GM13977 (cell line): ENCODE results near the gene MAT1A.
"Not testable (repeated sequence)": the region's sequence is repeated elsewhere in the genome, so short reads cannot be mapped to it uniquely, and the experiment has no call there.

Experiments used
- DNase-seq: peaks from one replicate; pipeline ENCODE4 v3.0.0; 2012; ENCODE audit warnings: low spot score
- in situ Hi-C: fragments of 300-500 bp; cut with MboI; formaldehyde crosslinking; loops from one replicate; pipeline ENCODE4 v1.12.0; 2022; ENCODE audit warnings: low sequenced_read_pairs, low pct_unique_long_range_greater_than_20kb, mixed read lengths, inconsistent platforms; ENCODE audit not compliant: unreplicated experiment
- TF ChIP-seq, protein P1 (sequence below): IDR thresholded peaks from 2 replicates; pipeline ENCODE4 v1.5.1; 2012; ENCODE audit warnings: mild to moderate bottlenecking, control low read depth; ENCODE audit not compliant: insufficient read depth; ENCODE audit errors: extremely low read depth, missing control alignments

Gene MAT1A

DNA sequence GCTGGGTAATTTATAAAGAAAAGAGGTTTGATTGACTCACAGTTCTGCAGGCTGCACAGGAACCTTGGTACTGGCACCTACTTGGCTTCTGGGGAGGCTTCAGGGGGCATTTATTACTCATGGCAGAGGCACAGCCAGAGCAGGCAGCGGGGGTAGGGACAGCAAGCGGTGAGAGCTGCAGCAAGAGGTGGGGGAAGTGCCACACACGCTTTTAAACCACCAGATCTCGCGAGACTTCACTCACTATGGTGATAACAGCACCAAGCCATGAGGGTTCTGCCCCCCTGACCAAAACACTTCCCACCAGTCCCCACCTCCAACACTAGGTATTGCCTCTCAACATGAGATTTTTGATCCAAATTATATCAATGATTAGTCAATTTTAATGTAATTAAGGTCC is 24.1 kb upstream of the MAT1A start:
- no peak for DNase-seq
- in situ Hi-C loops = no loop called here
- TF ChIP-seq, protein P1, sequence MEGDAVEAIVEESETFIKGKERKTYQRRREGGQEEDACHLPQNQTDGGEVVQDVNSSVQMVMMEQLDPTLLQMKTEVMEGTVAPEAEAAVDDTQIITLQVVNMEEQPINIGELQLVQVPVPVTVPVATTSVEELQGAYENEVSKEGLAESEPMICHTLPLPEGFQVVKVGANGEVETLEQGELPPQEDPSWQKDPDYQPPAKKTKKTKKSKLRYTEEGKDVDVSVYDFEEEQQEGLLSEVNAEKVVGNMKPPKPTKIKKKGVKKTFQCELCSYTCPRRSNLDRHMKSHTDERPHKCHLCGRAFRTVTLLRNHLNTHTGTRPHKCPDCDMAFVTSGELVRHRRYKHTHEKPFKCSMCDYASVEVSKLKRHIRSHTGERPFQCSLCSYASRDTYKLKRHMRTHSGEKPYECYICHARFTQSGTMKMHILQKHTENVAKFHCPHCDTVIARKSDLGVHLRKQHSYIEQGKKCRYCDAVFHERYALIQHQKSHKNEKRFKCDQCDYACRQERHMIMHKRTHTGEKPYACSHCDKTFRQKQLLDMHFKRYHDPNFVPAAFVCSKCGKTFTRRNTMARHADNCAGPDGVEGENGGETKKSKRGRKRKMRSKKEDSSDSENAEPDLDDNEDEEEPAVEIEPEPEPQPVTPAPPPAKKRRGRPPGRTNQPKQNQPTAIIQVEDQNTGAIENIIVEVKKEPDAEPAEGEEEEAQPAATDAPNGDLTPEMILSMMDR = no peak

DNA sequence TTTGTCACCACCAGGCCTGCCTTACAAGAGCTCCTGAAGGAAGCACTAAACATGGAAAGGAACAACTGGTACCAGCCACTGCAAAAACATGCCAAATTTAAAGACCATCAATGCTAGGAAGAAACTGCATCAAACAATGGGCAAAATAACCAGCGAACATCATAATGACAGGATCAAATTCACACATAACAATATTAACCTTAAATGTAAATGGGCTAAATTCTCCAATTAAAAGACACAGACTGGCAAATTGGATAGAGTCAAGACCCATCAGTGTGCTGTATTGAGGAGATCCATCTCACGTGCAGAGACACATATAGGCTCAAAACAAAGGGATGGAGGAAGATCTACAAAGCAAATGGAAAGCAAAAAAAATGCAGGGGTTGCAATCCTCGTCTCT is 16.5 kb upstream of the MAT1A start:
- in situ Hi-C loops, DNase-seq: not testable (repeated sequence)

DNA sequence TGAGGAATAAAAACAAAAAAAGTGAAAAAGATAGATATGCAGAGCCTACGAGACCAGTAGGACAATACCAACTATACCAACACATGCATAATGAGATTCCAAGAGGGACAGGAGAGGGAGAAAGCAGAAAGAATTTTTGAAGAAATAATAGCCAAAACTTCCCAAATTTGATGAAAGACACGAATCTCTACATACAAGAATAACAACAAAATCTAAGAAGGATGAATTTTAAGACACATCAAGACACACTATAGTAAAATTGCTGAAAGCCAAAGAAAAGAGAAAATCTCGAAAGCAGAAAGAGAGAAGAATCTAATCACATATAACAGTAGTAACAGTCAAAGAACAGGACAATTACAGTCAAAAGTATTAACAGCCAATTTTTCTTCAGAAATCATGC is 7.5 kb upstream of the MAT1A start:
- TF ChIP-seq, protein P1 = no peak
- DNase-seq = no peak
- in situ Hi-C loops = no loop called here

DNA sequence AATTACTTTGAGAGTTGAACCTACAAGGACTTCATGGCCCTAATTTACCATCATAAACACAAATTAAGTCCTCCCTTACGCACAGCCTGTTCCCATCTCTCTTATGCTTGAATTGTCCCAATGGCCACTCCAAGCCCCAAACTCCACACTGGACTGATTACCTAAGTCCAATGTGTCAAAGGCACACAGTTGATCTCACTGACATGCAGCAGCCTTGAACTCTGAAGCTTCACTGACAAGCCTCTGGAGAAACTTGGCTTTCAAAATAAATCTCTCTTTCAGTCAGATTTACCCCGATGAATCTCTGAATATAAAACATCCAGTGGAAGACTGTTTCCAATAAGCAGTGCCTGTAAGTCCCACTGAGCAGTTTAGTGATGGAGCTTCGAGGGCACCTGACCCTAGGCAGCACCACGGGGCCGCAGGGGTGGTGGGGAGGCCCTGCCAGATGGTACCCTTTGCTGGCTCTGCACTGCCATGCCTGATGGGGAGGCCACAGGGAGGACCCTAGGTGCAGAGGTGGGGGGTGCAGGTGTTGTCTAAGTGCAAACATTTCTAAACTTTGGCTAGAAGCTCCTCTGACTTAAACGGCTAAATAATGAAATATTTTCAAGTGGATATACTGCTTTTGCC is 3.3 kb upstream of the MAT1A start:
- DNase-seq = no peak
- TF ChIP-seq, protein P1 = no peak
- in situ Hi-C loops = no loop called here

DNA sequence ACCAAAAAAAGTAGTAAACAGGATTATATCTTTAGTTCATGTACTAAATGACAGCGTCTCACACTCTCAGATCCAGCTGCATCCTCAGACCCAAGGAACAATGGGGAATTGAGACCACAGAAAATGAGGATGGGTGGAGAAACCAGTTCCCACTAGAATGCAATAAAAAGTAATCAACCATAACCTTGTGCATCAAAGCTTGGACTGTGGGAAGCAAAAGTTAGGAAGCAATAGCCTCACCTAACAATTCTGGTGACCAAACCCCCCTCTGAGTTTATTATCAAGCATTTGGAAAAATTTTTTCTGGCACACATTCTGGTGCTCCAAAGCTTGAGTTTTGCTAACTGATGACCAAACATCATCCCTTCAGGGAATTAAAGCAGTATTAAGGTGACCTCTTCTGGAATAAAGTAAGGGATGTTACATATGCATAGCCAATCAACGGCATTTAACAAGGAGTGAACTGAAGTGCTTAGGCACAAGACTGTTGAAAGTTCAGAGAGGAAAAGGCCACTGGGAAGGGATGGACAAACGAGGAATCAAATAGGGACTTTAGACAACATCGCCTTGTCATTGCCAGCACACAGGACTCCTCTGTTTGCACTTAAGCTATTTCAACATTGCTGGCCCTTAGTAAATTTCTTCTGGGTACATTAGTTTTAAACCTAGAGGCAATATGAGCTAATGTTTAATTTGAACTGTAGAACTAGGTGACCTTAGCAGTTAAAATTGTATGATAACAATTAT is 1.2 kb upstream of the MAT1A start:
- in situ Hi-C loops = no loop called here
- DNase-seq = no peak

DNA sequence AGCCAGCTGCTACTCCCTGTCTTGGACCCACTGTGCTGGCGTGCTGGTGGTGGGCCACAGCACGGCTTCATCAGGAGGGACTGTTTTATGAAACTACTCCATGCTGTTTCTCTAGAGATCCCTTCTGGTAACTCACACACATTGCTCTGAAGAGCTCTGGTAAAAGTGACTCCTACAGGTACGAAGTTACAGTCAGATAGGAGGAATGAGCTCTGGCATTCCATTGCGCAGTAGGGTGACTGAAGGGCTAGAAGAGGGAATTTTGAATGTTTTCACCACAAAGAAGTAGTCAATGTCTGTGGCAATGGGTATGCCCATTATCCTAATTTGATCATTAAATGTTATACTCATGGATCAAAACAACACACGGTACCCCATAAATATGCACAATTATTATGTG is 609 bp downstream of the MAT1A start:
- in situ Hi-C loops = no loop called here
- TF ChIP-seq, protein P1 = no peak
- DNase-seq = no peak

More for the DNA sequence above, 1.2 kb upstream of the MAT1A start:
- TF ChIP-seq, protein P1 = no peak

DNA sequence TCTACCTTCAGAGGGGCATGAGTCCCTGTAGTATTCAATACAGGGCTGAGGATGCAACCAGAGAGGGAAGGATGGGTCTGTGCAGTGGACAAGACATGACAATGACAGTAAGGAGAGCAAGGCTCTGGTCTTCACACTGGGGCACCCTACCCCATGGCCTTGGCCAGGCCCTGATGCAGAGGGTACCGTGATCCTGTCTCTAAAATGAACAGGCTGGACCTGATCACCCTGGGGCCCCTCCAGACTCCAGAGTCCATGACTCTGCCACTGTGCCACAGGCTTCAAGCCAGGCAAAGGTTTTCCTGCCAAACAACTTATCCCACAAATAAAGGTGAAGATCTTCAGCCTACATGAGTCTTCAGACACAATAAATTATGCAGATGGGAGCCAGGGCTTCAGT is 4.9 kb downstream of the MAT1A start:
- TF ChIP-seq, protein P1 = no peak
- in situ Hi-C loops = no loop called here
- DNase-seq = no peak
